GF-D8 (cell line): ENCODE data around the gene UBE2J2.

Experiments
- DNase-seq: peaks from one replicate; lab custom pipeline; 2025; lab: John Stamatoyannopoulos, UW

UBE2J2 gene

DNA sequence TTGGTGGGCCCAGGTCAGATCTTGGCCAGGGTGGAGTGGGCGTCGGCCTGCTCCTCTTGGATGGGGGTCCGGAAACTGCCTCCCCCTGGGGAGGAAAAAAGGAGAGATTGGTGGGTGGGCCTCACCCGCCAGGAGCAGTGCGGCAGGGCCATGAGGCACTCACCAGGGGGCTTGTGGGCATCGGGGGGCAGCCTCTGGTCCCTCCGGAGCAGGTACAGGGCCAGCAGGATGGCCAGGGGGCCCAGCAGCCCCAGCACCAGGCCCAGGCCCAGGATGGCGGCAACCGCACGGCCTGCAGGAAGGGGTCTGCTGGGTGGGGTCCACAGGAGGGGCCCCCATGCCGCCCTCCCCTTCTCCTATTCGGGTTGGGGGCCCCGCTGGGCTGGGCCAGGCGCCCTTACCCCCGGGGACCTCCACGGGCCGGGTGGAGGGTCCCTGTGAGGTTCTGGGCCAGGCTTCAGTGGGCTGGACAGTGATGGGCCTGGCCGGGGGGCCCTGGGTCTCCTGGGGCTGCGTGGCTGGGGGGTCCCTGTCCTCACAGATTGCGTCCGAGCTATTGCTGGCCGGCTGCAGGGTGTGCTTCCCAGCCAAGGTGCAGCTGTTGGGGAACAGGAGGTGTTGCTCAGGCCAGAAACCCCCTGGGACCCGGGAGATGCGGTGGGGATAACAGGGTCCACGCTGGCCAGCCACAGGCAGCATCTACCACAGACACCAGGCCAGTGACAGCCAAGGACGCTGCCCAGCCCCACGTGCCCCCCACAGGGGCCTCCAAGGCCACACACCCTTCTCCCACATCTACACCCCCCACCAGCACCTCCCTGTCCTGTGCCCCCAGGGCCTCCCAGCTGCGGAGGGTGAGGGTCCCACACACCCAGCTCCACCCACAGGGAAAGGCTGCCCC, 61.9 kb downstream of the UBE2J2 start:
- no peak for DNase-seq

DNA sequence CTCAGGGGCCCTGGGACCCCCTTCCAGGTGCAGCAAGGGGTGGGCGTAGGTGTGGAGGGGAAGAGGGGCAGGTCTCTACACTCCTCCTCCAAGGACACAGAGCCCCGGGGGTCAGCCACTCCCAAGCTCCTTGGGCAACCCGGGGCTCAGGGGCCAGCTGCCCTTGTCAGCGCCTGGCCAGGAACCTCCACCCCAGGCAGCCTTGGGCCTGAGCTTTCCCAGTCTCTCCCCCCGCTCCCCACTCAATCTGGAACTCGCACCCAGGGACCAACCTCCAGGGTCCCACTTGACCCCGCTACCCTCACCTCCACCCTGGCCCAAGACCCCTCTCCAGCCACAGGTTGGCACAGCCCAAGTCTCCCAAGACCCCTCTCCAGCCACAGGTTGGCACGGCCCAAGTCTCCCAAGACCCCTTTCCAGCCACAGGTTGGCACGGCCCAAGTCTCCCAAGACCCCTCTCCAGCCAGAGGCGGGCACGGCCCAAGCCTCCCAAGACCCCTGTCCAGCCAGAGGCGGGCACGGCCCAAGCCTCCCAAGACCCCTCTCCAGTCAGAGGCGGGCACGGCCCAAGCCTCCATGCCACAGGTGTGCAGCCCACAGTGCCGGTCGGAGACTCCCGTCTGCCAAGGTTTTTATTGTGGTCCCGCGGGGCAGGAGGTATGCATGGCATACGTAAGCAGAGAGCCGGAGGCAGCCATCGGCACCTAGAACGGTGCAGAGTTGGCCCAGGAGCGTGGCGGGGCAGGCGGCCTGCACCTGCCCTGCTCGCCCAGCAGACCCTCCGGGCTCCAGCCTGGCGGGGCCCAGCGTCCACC, 62.7 kb downstream of the UBE2J2 start:
- no peak for DNase-seq

DNA sequence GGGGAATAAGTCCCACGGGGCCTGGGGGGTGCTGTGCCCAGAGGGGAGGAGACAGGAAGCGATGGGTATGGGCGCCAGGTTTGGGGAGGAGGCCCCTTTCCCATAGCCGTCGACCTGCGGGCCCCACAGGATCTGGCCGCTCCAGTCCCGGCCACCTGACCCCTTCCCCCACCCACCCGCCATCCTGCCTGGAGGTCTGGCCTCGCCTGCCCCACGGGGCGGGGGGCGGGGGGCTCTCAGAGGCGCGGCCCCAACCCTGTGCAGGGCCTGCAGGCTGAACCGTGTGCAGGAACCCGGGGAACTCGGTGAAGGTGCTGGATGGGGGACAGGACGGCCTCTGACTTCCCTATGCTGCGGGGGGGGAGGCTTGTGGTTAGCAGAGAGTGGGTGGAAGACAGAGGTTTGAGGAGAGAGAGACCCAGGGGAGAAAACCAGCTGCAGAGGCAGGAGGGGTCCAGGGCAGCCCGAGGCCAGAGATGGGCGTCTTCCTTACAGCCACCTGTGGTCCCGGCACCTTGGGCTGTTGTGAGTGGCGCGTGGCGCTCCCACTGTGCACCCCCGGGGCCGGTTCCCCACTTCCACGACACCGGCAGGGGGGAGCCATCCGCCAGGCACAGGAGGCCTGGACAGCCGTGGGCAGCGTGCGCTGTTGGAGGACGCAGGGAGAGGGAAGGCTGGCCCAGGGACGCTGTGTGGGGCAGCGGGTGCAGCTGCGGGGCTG, 64.8 kb downstream of the UBE2J2 start:
- peak; percentile 66 for DNase-seq

DNA sequence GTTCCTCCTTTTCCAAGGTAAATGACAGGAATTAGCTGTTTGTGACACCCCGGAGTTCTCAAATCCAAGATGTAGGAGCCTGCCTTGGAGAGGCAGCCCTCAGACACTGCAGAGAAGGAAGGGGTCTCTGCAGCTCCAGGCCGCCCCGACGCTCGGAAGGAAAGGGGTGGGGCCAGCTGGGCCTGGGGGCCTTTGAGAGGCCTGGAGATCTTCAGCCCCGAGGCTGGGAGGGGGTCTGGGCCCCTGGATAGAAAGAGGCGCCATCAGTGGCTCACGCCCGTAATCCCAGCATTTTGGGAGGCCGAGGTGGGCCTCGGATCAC, 66.1 kb downstream of the UBE2J2 start:
- no peak for DNase-seq

DNA sequence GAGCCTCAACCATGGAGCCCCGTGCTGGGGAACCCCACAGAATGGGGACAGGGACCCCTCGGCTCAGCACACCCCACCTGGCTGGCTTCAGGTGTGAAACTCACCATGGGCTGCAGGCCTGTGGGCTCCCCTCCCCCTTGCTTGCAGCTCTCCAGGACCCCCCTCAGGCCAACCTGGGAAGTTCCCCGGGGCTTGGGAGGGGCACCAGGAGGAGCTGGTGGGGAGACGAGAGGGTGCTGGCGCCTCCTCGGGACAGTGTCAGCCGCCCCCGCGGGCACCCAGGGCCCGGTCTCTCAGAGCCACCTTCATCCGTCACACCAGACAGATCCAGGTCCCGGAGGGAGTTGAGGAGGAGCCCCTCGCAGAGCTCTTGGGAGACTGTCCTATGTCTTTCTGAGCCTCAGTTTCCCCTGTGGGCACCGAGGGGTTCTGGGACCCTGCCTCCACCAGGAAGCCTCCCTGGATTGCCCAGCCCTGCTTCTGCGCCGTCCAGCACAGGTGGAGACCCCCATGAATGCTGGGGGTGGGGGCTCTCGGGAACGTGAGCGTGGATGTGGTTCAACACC, 66.6 kb downstream of the UBE2J2 start:
- DNase-seq, result no peak

DNA sequence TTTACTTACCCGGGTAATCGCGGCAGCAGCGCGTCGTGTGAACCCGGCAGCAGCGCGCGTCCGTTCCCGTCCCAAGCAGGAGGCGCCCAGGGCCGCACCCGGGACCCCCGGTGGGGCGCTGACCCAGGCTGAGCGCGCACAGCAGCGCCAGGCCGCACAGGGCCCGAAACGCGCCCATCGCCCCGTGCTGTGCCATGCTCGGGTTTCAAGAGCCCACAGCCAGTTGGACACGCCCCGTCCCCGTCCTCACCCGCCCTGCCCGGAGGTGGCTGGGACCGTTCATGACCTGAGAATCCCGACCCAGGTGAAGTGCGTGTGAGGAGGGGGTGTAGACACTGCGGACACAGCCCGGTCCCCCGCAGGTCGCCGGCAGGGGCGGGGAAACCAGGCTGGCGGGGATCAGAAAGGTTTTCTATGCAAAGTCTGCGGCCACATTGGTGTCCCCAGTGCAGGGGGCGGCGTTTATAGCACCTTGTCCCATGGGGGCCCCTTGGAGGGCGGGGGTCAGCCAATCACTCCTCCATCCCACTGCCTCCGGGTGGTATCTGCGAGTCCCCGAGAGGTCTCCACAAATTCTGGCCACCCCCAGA, 67.2 kb downstream of the UBE2J2 start, which contains the start of gene TNFRSF18:
TSS of gene TNFRSF18 (minus strand) at position 217 of the 590 bp plus-strand sequence. CDS start at position 196, 21 bp downstream.
- no peak for DNase-seq

DNA sequence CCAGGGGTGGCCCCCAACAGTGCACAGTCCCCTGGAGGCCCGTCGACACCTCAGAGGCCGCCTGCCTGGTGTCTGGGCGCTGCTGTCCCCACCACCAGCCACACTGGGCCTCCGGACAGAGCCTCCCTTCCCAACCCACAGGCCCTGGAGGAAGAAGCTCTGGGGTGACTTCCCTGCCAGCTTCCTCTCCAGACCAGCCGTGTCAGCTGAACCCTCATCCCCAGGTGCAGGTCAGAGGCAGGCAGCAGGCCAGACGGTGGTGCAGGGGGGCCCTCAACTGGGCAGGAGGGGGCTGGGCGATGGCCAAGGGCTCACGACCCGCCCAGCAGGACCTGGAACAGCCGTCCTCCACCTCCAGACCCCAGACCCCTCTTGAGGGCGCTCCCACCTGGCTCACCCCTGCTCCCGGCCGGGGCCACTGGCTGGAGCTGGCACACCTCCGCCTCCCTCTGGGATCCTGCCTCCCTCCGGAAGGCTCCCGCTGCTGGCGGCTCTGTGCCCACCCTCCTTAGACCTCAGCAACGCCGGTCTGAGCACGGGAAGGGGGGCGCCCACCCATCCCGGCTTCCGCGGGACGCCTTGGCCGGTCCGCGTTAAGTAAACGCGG, 67.8 kb downstream of the UBE2J2 start:
- DNase-seq, result peak; percentile 51

DNA sequence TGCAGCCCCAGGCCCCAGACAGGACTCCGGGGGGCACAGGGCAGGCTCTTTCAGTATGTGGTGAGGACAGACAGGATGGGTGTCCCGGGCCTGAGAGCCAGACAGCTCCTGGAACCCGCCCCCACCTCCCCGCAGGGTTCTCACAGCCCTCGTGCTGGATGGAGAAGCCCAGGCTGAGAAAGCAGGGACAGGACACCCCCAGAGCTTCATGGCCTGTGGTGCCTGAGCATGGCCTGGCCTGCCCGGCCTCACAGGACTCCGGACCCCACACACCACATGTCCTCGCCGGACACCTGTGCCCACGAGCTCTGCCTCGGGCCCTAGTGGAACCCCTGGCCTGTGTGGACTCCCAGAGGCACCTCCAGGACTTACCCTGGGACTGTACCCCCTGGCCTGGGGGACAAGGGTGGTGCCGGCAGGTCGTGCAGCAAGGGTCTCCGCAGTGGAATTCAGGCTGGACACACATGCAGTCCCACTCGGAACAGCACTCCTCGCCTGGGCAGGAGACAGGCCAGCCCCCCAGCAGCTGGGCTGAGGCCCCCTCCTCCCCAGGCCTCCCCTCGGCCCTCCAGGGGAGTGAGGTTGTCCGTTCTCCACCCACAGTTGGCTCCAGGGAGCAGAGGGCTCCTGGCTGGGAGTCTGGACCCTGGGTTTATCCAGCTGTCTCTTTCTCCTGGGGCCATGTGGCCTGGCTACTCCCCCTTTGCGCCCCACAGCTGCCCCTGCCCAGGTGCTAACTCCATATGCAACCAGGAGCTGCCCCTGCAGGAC, 68.5 kb downstream of the UBE2J2 start:
- DNase-seq, result no peak

DNA sequence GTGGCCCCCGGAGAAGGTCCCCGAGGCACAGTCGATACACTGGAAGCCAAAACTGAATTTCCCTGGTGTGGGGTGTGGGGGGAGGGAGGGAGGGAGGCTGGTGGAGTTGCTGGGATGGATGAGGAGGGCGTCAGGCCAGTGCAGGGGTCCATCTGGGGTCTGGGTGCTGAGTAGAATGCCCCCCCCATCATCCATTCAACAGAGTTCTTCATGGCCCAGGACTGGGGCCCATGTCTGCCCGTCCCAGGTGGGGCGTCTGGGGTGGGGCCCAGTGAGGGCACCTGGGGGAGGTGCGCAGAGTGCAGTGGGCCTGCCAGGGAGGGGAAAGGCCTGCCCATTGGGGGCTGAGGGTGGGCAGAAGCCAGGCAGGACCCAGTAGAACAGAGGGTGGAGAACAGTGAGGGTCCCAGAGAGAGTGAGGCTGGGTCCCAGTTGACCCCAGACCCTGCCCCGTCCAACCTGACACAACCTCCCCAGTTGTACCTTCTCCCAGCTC, 69.2 kb downstream of the UBE2J2 start:
- no peak for DNase-seq
